K562 (cell line): ENCODE results near the gene ZNF410. TPM values are rescaled to one million over a fixed set of nuclear protein-coding genes. Genes with fewer than 3 reads are reported as not detected.

Source experiments
- ATAC-seq: fragments of 200-7000 bp; cut with Tn5 transposase; 3 replicates; pipeline ENCODE4 v1.9.1; 2020; ENCODE audit warnings: moderate library complexity
- BruUV-seq: library from RNA; stranded (reverse); fragments of 400-500 nt; replicated peaks from 2 replicates; lab custom pipeline; 2021; lab: Mats Ljungman, UMichigan
- CTCF ChIA-PET: fragments of 300-600 bp; formaldehyde crosslinking; extraction: SDS; loops from one replicate; lab custom pipeline; 2021; ENCODE audit warnings: low intra/inter-chr PET ratio; lab: Yijun Ruan, JAX
- POLR2A ChIA-PET: fragments of 300-600, 350-650 bp; sonication (Branson Sonifier 250); formaldehyde crosslinking; extraction: SDS; loops from one replicate; lab custom pipeline; 2021; ENCODE audit warnings: antibody characterized with exemption, inconsistent platforms; lab: Yijun Ruan, JAX
- DNase-seq, 4 experiments: peaks; one replicate each; pipeline versions ENCODE4 v3.0.0 to v3.0.0-alpha.2; 2011 to 2018; ENCODE audit warnings: low spot score in 3 of 4, mixed read lengths in 3 of 4; ENCODE audit errors: extremely low read depth in 1 of 4
- FAIRE-seq: peaks from 2 replicates; lab custom pipeline; 2011; peaks lifted over from hg19 to GRCh38; lab: Jason Lieb, UNC
- H2AFZ ChIP-seq: 2 replicates; pipeline ENCODE4 v1.6.0; 2011; ENCODE audit warnings: low read depth, low read length, control low read depth, inconsistent platforms
- H3K27ac ChIP-seq: fragments of 200-600 bp; 3 replicates; pipeline ENCODE4 v1.8.0; 2011; ENCODE audit warnings: low read depth, mild to moderate bottlenecking, control low read depth, inconsistent platforms, low read length, moderate library complexity, mixed read lengths; ENCODE audit errors: extremely low read depth
- H3K27me3 ChIP-seq, 2 experiments: fragments of 300-600 bp in 1 of 2; 2 replicates in 1 of 2; 3 replicates in 1 of 2; pipeline versions ENCODE4 v1.6.0 to v1.8.0; 2011; ENCODE audit warnings: inconsistent platforms in 2 of 2, low read length in 2 of 2, mild to moderate bottlenecking in 1 of 2, mixed read lengths in 1 of 2, moderate library complexity in 1 of 2; ENCODE audit not compliant: control insufficient read depth in 2 of 2, insufficient read depth in 2 of 2
- H3K36me3 ChIP-seq: fragments of 300-600 bp; 3 replicates; pipeline ENCODE4 v1.8.0; 2011; ENCODE audit warnings: mild to moderate bottlenecking, low read length, inconsistent platforms; ENCODE audit not compliant: control insufficient read depth, insufficient read depth
- H3K4me1 ChIP-seq, 2 experiments: fragments of 200-600 bp in 1 of 2; replicated peaks in 1 of 2; 2 replicates in 1 of 2; 3 replicates in 1 of 2; pipeline versions ENCODE4 v1.5.1 to v1.8.0; 2011; ENCODE audit warnings: inconsistent platforms in 2 of 2, low read length in 2 of 2, mild to moderate bottlenecking in 1 of 2, mixed read lengths in 1 of 2, moderate library complexity in 1 of 2; ENCODE audit not compliant: control insufficient read depth in 2 of 2, insufficient read depth in 2 of 2
- H3K4me2 ChIP-seq: 2 replicates; pipeline ENCODE4 v1.6.1; 2011; ENCODE audit warnings: low read length, control low read depth, inconsistent platforms, mixed read lengths; ENCODE audit not compliant: insufficient read depth
- H3K4me3 ChIP-seq: fragments of 200-600 bp; sonication (generic), shearing (Covaris generic); 2 replicates; pipeline ENCODE4 v1.5.1; 2016; ENCODE audit warnings: control low read depth, inconsistent platforms
- H3K79me2 ChIP-seq: fragments of 200-600 bp; 3 replicates; pipeline ENCODE4 v1.8.0; 2011; ENCODE audit warnings: low read length, inconsistent platforms; ENCODE audit not compliant: control insufficient read depth, insufficient read depth
- H3K9ac ChIP-seq, 2 experiments: 2 replicates each; pipeline versions ENCODE4 v1.6.0 to v1.6.1; 2011; ENCODE audit warnings: low read depth in 2 of 2, low read length in 2 of 2, control low read depth in 1 of 2, inconsistent platforms in 1 of 2, mild to moderate bottlenecking in 1 of 2, mixed read lengths in 1 of 2; ENCODE audit not compliant: insufficient read depth in 1 of 2
- H3K9me1 ChIP-seq: one replicate; pipeline ENCODE4 v1.6.0; 2011; ENCODE audit warnings: inconsistent platforms, mild to moderate bottlenecking, low read length, moderate library complexity; ENCODE audit not compliant: control insufficient read depth, insufficient read depth
- H3K9me3 ChIP-seq: replicated peaks from 2 replicates; pipeline ENCODE4 v1.5.1; 2011; ENCODE audit warnings: low read depth, low read length, inconsistent platforms; ENCODE audit not compliant: control insufficient read depth, insufficient read depth
- H4K20me1 ChIP-seq: replicated peaks from 2 replicates; pipeline ENCODE4 v1.6.1; 2011; ENCODE audit warnings: low read length, inconsistent platforms, mixed read lengths; ENCODE audit not compliant: control insufficient read depth, insufficient read depth
- CTCF ChIP-seq, 3 experiments: IDR thresholded peaks in 2 of 3; conservative IDR thresholded peaks in 1 of 3; 2 replicates each; pipeline ENCODE4 v1.5.1; 2011 to 2012; ENCODE audit warnings: low read length in 3 of 3, mild to moderate bottlenecking in 3 of 3, control low read depth in 2 of 3, improper control_type of control experiment in 1 of 3, inconsistent platforms in 1 of 3, low read depth in 1 of 3, mixed read lengths in 1 of 3, moderate library complexity in 1 of 3; ENCODE audit not compliant: insufficient read depth in 2 of 3
- NUFIP1 ChIP-seq: fragments of 450-650 bp; IDR thresholded peaks from 2 replicates; pipeline ENCODE4 v1.6.1; 2018; ENCODE audit not compliant: partially characterized antibody
- PPARD ChIP-seq: fragments of 250-450 bp; sonication (Bioruptor Pico); IDR thresholded peaks from 2 replicates; pipeline ENCODE4 v1.8.0; 2022; ENCODE audit warnings: inconsistent platforms, mild to moderate bottlenecking, moderate library complexity
- ZNF232 ChIP-seq: sonication (generic); formaldehyde crosslinking; IDR thresholded peaks from 2 replicates; pipeline ENCODE4 v1.8.0; 2022; ENCODE audit warnings: mild to moderate bottlenecking, missing genetic modification reagents
- WGBS: fragments of 100-300 bp; shearing (Covaris generic); methylation state at CpG from one replicate; pipeline ENCODE4 v1.1.6; 2016; ENCODE audit warnings: low coverage, mixed read lengths; ENCODE audit not compliant: insufficient coverage; ENCODE audit errors: missing lambda C conversion rate; 5-methylcytosine and 5-hydroxymethylcytosine counted together
- in situ Hi-C: fragments of 300-500 bp; cut with MboI; formaldehyde crosslinking; loops from 4 replicates; pipeline ENCODE4 v1.15.0; 2018; ENCODE audit warnings: inconsistent platforms, mixed read lengths
- intact Hi-C: fragments of 100-400 bp; cut with micrococcal nuclease; formaldehyde crosslinking; loops from 2 replicates; pipeline ENCODE4 v1.14.2; 2022
- polyA plus RNA-seq, 8 experiments: library from polyadenylated mRNA; depleted of rRNA in 4 of 8; stranded (reverse) in 5 of 8; unstranded in 3 of 8; fragments of >200 nt; fragmentation: Nextera tagmentation in 2 of 8; fragmentation: Illumina TruSeq in 1 of 8; extraction: Ambion mirVana in 2 of 8; extraction: Trizol in 1 of 8; gene quantifications; 2 replicates each; pipeline versions ENCODE4 v1.2.1 to v1.2.3, GENCODE V29; 2011 to 2014; ENCODE audit warnings: inconsistent platforms in 1 of 8, missing spikeins in 1 of 8
- total RNA-seq, 7 experiments: library from RNA; depleted of rRNA in 6 of 7; stranded (reverse); fragments of >200 nt in 6 of 7; fragmentation: Illumina TruSeq in 2 of 7; extraction: Trizol in 2 of 7; gene quantifications; 2 replicates each; pipeline versions ENCODE4 v1.2.1 to v1.2.3, GENCODE V29; 2011 to 2021; ENCODE audit warnings: low replicate concordance in 1 of 7

The ZNF410 gene
- total and polyA plus RNA-seq, 9 of the 15 experiments (the other 6 are each of a cell fraction or from before 2014, with no cell fraction given): 20.5 to 64.8 (median 38.7) TPM

DNA sequence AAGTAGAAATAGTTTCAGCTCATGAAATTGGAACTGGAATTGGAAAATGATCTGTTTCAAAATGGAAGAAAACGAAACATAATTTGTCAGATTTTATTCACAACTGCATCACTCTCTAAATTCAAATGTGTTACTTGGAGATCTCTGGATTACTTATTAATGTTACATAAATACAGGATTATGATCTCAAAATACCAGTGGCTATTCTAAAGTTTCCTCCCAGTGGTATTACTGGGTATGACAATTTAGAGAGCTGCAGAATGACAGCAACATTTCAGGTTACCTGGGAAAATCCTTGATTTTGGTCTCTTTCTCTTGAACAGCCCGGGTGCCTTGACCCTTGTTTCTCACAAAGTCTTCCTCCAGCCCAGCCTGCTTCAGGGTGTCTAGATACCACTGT is 49.0 kb downstream of the ZNF410 start:
- H3K36me3 ChIP-seq: peaks cover 35% of the 10 kb centered on the region
- ChIA-PET CTCF (no interaction called here), POLR2A (interaction anchor here (0.5 to 1.0 kb wide), 4 partner anchors 14 to 61 kb away, joined by 3 to 6 read pairs (median 4); partner anchors contain the start of genes COQ6 and FAM161B)
- intact Hi-C loops (no loop called here), in situ Hi-C loops (no loop called here)
- H3K27me3 ChIP-seq: no peaks in the 10 kb centered on the region
- H3K4me1 ChIP-seq: no peaks in the 10 kb centered on the region
- H3K79me2 ChIP-seq: no peaks in the 10 kb centered on the region
- WGBS: 33% methylated on average over 2 of the region's 2 CpGs
- no peak overlapping the region for H3K4me3 ChIP-seq
- no peak overlapping the region for H3K27ac ChIP-seq
- no peak for TF ChIP-seq NUFIP1
- TF ChIP-seq CTCF (IDR thresholded peaks at IDR 0.05 in 2 of 3, conservative IDR thresholded peaks at IDR 0.05 in 1 of 3; ENCODE audit: insufficient read depth in 2 of 3, low read depth in 1 of 3, low read length in 3 of 3): peak in 1 of 3 experiments; percentile 19; a peak in 2 of 6 replicates
- no peak for TF ChIP-seq ZNF232 (CRISPR knock-in tag)
- TF ChIP-seq PPARD (CRISPR knock-in tag): no peak
- FAIRE-seq (peak; percentile 32), ATAC-seq (peak; percentile 42; the same call in 1 of the 3 replicates), DNase-seq (peak in 3 of 4 experiments; percentile 25 to 27 (median 26))
- no peaks in the 10 kb centered on the region for H3K9me1 ChIP-seq
- H3K9me3 ChIP-seq: no peaks in the 10 kb centered on the region
- no peaks in the 10 kb centered on the region for H4K20me1 ChIP-seq
- no peak overlapping the region for H3K9ac ChIP-seq
- no TSS peak for BruUV-seq
- H3K4me2 ChIP-seq: no peak overlapping the region
- H2AFZ ChIP-seq: no peak overlapping the region
